GM04503 (cell line): ENCODE results near the gene INHBB.

Source experiments
- DNase-seq: peaks from one replicate; pipeline ENCODE4 v3.0.0-alpha.2; 2012; ENCODE audit warnings: low read depth

The INHBB gene

GRCh38 chr2:120357768-120358167 is 11.8 kb downstream of the INHBB start:
- DNase-seq: no peak

DNA sequence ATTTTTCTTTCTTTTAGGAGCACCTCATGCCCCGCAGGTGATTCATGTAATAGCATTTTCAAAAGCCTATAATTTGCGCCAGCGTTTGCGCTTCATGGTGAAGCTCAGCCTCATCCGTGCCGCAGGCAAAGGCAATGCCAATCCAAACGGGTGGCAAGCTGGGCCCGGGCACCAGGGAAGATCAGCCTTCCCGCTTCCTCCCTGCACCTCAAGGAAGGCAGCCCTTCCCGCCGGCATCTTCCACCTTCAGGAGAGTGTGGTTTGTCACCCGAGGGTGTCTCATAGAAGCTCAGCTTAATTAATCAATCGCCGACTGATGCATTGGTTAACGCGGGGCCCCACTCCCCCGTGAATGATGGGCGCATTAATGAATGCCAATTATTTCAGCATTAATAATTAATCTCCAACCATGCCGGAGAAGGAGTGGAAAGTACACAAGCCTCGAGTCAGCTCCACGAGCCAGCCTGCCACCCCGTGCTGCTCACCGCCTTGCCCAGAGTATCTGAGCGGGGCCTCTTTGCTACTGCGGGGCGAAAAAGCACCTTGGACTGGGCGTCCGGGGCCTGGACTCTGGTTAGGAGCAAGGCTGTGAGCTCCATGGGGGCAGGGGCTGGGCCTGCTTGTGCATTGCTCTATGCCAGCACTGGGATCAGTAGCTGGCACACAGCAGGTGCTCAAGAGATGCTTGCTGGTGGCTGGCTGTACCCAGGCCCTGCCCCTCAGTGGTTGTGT is 13.0 kb downstream of the INHBB start:
- no peak for DNase-seq

GRCh38 chr2:120360307-120360855 is 14.4 kb downstream of the INHBB start:
- no peak for DNase-seq

DNA sequence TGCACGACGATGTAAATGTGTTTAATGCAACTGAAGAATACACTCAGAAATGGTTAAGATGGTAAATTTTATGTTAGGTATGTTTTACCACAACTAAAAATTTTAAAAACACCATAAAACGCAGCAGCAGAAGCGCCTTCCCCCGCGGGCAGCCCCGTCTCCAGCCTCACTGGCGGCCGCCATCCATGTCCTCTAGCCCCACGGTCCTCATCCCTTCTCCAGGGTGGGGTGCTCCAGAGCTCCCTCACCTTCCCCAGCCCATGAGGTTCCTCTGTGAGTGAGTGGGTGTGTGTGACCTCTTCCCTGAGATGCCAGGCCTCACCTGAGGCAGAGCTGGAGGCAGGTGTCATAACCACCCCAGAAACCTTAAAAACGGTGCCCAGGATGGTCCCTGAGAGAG is 17.0 kb downstream of the INHBB start:
- DNase-seq: no peak

DNA sequence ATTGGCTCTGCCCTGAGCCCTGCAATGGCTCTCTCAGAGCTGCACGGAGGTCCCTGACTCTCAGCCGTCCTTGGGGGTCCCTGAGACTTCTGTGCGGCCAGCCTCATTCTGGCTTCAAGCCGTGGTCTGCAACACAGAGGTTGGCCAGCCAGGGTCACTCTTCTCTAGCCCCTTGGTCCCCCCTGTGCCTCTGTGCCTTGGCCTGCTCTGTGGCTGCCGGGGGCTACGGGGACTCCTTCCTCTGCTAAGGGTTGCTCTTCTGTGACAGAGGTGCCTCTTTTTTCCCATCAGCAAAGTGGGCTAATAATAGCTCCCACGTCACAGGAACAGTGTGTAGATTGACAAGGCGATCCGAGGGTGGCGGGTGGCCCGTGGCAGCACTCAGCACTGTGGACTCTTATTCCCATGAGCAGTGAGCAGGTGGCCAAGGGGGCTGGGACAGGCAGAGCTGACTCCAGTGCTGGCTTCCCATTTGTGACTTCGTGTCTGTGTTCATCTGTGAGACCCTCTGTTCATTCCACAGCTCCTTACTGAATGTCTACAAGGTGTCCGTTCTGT is 19.4 kb downstream of the INHBB start:
- no peak for DNase-seq

- no peak for DNase-seq
Observed at GRCh38 chr2:120366698-120367097, 20.8 kb downstream of the INHBB start.

DNA sequence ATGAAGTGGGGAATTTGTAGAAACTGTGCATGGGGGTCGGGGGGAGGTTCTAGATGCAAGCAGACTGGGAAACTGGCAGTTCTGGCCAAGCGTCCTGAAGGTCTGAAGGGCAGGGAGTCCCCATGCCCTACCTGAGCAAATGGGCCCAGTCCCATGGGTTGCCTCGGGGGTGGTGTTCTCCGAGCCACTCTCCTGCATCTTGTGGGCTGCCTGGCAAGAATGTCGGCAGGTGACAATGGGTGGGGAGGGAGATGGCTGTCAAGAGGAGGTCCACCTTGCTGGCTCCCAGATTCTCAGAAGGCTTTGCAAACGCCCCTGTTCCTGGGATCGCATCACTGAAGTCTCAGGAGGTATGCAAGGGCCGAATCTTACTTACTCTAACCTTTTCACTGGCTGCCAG is 21.3 kb downstream of the INHBB start:
- no peak for DNase-seq

DNA sequence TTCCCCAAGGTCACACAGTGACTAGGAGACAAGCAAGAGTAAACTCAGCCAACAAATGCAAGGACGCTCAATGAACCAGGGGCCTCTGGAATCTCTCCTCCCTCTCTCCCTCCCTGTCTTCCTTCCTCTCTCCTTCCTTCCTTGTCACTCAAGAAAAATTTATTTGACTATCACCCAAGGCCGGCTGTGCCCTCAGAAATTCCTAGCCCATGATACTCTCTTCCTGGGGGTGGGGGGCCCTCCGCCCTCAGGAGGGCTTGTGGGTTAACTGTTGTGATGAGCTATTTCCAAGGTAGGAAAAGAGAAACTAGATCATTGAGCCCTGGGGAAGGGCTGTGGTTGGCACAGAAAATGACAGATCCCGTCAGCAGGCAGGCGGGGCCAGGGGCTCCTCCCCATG is 21.7 kb downstream of the INHBB start:
- no peak for DNase-seq

GRCh38 chr2:120368086-120368485 is 22.1 kb downstream of the INHBB start:
- DNase-seq: no peak

- no peak for DNase-seq
Observed at GRCh38 chr2:120369250-120369649, 23.3 kb downstream of the INHBB start.

DNA sequence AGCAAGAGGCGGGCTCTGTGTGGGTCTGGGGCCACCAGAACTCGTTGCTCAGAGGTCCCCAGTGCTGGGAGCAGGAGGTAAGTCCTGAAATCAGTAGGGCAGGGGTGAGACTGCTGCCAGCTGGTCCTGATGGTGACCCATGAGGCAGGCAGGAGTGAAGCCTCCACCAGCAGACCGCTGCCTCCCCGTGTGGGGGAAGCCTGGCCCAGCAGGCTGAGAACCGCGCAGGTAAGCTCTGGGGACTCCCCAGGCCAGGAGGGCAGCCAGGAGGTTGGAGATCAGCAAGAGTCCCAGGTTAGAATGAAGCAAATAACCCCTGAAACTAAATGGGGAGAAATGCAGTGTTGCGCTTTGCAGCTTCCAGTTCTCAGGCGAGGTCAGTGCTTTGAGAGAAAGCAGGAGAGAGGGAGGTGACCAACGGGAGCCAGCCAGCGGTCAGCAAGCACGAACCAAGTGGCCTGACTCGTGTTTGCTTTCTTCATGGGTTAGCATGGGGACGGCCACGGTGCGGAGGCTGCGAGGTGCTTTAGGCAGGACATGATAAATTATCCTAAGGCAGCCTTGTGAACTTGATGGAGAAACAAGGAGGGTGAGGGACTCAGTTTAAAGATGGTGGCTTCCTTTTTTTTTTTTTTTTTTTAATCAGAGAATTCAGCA is 26.2 kb downstream of the INHBB start:
- no peak for DNase-seq

DNA sequence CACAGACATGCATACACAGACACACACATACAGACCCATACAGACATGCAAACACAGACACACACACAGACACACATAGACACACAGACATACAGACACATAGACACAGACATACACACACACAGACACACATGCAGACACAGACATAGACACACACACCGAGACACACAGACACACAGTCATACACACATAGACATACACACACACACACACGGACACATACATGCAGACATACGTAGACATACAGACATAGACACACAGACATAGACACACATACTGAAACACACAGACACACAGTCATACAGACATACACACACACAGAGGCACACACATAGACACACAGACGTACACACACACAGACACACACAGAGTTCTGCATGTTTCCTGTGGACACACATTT is 26.9 kb downstream of the INHBB start:
- DNase-seq: no peak

DNA sequence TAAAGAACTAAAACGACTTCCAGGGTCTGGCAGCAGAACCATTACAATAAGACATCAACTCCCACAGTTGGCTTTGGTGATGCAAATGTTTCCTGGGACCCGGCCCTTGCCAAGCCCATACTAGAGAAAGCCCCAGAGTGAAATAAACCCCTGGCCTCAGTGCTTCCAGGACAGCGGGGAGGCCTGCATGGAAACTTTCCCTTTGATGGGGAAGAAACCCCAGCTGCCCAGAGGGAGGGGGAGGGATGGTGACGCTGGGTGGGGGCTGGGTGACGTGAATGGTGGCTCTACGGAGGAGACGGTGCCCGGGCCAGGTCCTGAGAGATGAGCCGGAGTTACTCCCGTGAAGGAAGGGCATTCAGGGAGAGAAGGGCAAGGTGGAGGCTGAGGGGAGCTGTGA is 27.5 kb downstream of the INHBB start:
- DNase-seq: no peak

DNA sequence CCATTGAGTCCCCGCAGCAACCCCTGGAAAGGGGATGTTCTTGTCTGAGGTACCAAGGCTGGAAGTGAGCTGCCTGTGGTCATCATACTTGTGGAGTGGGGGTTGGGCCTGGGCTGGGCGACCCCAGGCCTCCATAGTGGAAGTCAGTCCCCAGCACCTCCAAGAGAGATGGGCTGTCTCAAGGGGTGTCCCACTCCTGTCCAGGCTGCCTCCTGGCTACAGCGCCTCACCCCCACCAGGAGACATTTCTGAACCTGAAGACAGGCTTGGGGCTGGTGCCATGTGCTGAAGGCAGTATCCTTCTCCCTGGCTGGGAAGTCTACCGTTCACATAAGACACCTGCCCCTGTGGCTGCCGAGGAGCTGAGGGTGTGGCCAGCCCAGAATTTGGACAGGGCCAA is 28.9 kb downstream of the INHBB start:
- DNase-seq: no peak

- DNase-seq: no peak
Observed at GRCh38 chr2:120375251-120376020, 29.5 kb downstream of the INHBB start.

DNA sequence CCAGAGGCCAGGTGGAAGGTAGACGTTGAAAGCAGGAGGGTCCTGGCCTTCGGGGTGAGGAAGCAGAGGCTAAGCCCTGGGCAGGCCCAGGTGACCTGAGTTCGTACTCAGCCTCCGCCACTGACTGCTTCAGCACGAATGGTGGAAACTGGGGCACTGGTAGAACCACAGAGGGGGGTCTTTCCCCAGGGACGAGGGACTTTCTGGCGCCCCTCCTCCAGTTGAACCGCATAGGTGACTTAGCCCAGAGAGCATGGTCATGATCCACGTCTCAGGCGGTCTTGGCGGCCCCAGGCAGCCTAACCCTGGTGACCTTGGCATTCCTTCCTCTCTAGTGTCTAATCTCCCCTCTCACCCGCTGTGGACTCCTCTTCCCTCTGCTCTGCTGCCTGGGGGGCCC is 30.2 kb downstream of the INHBB start:
- no peak for DNase-seq

DNA sequence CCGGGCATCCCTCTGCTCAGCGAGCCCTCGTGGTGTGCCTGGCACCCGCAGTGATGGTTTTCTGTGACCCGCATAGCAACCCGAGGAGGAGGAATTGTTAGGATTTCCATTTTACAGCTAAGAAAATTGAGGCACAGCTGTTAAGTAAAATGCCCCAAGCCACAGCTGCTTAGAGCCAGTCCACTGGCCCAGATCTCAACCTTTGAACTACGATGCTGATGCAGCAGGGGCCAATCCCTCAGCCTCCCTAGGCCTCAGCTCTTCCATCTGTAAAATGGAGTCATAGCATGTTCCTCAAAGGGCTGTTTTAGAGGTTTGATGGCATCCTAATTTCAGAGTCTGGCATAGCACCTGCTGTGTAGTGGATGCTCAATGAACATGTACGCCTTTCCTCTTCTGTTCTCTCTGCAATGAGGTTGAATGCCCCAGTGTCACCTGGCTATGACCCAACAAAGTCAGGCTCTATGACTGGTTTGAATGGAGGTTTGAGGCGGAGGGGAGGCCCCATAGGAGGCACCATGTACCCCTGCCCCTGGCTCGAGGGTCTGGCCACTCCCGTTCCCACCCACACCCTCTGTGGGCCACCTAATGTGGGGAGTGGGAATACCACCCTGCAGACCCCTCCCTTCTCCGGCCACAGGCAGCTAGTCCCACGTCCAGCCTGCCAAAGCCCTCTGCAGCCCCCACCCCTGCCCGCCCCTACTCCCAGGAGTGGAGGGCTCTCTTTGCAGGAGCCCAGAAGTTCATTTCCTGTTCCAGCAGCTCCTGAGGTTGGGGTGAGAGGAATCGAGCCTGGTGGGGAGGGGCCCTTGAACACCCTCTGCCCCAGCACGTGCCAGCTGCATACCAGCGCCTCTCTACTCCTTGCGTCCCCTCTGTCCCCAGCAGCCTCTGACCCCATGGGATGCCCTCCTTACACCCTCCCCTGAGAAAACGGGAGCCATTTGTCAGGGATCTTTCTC is 31.0 kb downstream of the INHBB start:
- DNase-seq: no peak

DNA sequence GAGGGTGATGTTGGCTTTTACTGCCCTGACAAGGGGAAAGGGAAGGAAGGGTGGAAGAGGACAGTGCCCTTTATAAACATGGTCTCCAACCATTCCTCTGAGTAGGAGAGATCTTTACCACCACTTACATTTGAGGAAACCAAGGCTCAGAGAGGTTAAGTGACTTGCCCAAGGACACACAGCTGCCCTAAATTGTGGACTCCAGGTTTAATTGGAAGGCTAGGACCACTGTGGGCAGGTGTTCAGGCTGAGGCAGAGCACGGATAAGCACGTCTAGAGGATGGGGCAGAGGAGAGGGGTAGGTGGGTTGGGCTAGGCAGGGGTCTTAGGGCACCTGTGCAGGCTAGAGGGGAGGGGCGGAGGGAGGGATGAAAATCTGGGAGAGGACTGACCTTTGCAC is 32.7 kb downstream of the INHBB start:
- no peak for DNase-seq

GRCh38 chr2:120379916-120380893 is 34.3 kb downstream of the INHBB start:
- no peak for DNase-seq

GRCh38 chr2:120381192-120381591 is 35.3 kb downstream of the INHBB start:
- no peak for DNase-seq
